ENCODE measurements around the gene ATAT1. TPM values are rescaled to one million over a fixed set of nuclear protein-coding genes. Genes with fewer than 3 reads are reported as not detected.

ATAT1 gene
- total RNA-seq, 1 experiment from 2014 or later, result 2.5 TPM

DNA sequence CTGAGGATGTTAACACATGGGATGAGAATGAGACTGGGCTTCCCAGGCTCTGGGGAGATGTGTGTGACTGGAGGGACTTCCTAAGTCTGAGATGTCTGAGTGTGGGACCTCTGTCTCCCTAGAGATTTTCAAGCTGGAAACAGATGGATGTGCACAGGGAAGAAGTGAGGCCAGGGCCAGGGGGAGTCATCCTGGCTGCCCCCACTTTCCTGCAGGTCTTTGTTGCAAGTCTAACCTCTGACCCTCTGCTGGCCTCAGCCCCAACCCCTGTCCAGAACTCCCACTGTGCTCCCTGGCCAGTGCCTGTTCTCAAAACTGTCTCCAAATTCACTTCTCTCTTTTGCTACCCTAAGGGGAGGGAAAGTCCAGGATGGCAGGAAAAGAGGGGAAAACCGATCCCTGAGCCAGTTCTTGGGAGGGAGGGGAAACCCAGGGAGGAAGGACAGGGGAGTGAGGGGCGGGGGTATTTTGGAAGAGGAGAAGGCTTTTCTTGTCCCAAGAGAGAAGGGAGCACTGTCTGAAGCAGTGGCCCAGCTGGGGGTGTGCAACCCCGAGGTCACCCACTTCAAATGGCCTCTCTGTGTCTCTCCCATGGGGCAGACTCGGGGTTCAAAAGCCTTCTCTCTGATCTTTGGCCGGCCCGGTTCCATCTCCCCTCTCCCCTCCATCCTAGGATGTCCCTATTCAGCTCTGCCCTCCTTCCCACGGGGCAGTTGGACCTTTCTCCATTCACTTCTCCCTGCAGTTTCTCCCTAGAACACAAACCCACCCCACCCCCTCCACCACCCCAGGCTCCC, 56.7 kb downstream of the ATAT1 start:
- peak; percentile 39 for DNase-seq (ENCODE audit: low read depth)

DNA sequence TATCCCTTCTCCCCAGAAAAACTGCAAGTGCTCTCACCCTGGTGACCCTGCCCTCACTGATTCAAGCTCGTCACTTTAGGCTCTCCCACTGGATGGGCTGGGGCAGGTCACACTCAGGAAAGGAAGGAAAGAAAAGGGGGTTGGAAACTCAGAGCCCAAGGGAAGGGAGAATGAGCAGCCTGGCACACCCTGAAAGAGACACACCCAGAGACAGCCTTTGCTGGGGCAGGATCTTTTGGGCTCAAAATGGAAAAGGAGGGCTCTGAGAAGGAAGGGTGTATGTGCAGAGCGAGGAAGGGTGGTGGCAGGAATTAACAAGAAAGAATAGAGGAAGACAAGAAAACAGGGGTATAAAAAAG, 57.3 kb downstream of the ATAT1 start:
- peak; percentile 22 for DNase-seq (ENCODE audit: low read depth)

DNA sequence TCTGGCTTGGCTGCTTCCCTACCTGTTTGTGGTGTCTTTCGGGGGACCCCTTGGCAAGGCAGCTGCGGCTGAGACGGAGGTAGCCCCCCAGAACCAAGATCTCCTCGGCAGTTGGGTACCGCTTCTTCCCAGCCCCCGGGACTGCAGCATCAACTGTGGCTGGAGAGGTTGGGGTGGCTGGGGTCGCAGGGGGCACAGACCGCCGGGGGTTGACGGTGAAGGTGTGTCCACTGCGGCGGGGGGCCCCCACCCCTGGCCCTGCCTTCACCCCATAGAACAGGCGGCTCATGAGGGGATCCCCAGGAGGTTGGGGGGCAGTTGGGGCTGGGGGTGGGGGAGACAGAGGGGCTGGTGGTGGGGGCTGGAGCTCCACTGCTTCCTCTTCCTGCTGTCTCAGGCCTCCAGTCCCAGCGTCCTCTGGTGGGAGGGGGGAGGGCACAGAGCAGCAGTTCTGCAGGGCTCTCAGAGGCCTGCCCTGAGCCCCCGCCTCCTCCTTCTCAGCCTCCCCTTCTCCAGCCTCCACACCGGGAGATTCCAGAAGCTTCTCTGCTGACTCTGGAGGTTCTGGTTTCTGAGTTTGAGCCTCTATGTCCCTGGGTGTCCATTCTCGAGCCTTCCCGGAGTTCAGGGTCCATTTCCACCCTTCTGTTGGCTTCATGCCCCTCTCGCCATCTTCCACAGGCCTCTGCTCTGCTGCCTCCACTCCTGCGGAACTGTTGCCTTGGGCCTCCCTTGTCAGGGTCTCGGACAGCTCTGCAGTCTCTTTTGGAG, 57.9 kb downstream of the ATAT1 start:
- DNase-seq (ENCODE audit: low read depth), result peak; percentile 71

DNA sequence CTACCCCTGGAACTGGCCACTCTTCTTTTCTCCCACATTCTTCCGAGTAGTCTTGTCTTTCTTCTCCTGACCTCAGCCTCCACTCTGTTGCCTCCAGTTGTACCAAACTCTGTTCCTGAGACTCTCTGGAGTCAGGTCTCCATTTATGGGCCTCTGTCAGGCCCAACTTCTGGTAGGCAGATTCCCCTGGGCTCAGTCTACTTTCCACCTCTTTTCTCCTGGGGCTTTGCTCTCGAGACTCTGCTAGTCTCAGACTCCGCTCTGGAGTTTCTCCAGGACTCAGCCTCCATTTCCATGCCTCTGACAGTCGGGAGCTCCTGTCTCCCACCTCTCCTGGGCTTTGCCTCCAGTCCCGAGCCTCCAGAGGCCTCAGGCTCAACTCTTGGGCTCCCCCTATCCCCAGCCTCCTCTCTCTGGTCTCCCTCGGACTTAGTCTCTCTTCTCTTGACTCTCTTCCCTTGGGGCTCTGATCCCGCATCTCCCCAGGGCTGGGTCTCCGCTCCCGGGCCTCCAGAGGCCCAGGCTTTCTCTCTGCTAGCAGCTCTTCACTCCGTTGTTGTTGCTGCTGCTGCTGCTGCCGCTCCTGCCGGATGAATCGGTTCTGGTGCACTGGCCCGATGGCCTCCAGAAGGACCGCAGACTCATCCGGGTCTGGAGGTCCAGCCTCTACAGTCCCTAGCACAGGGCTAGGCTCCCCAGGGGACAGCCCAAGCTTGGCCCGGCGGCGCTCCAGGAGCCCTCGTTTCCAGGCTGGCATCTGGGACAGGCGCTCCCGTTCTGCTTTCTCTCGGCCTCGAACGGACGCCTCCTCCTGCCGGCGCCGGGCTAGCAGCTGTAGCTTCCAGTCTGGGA, 58.7 kb downstream of the ATAT1 start:
- peak; percentile 56 for DNase-seq (ENCODE audit: low read depth)

DNA sequence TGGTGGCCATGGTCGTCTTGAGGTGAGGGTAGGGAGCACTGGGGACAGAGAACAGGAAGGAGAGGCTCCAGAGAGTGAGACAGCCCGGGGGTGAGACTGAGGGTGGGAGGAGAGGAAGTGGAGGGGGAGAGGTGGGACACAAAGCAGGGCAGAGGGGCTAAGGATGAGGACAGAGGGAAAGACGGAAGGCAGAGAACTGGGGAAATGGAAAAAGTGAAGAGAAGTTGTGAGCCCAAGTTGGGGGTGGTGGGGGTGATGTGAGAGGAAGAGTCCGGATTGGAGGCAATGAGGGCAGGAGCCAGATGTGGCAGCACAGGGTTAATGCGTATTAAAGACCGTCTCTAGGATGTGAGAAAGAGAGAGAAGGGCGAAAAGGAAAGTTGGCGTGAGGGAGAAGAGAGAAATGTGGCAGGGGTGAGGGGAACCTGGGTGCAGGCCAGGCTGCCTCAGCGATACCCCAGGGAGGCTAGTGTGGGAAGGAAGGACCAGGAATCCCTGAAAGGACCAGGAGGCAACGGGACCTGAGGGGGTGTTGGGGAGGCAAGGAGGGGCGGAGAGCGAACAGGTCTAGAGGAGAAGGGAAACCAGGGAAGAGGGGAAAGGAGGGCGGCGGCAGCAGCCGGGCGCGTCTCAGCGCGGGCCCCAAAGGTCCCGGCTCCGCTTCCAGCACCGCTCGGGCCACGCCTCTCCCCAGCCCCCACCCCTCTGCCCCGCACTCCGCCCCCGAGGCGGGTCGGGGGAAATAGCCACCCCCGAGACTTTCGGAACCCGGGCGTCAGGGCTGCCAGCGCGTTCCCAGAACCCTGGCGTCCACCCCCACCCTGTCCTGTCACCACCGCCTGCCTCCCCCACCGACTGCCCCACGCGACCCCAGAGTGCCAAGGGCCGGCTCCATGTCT, 59.6 kb downstream of the ATAT1 start, which contains the start of gene PPP1R18:
TSS of gene PPP1R18 (minus strand) at position 637 of the 899 bp plus-strand sequence. CDS start at position 10, 627 bp downstream.
- peak; percentile 83 for DNase-seq (ENCODE audit: low read depth)

DNA sequence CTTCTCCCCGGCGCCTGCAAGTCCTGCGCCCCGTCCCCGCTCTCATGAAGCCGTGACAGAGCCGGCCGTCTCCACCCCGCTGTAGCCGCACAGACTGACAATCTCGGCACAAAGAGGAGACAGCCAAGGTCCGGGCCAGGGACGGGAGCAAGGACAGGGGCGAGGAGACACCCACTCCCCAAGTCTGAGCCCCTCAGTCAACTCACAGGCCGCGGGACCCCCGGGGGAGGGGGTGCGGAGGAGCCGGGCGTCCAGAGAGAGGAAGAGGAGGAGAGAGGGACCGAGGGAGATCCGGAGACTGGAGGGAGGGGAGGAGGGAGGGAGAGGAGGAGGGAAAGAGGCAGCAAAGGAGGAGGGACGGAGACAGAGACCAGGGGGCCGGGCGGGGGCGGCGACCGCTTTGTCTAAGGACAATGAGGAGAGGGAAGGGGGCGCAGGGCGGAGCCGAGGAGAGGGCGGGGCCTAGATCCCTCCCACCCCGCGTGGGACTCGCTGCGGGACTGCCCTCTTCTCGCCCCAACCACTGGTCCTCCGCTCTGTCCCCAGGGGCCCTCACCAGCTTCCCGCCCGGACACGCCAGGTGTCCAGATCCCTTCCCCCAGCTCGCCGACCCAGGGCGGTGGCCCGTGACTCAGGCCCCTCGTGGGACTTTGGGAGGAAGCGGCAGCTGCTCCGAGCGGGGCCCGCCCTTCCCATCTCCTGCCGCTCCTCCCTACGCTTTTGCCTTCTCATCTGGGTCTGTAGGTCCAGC, 60.4 kb downstream of the ATAT1 start:
- peak; percentile 99 for DNase-seq (ENCODE audit: low read depth)

DNA sequence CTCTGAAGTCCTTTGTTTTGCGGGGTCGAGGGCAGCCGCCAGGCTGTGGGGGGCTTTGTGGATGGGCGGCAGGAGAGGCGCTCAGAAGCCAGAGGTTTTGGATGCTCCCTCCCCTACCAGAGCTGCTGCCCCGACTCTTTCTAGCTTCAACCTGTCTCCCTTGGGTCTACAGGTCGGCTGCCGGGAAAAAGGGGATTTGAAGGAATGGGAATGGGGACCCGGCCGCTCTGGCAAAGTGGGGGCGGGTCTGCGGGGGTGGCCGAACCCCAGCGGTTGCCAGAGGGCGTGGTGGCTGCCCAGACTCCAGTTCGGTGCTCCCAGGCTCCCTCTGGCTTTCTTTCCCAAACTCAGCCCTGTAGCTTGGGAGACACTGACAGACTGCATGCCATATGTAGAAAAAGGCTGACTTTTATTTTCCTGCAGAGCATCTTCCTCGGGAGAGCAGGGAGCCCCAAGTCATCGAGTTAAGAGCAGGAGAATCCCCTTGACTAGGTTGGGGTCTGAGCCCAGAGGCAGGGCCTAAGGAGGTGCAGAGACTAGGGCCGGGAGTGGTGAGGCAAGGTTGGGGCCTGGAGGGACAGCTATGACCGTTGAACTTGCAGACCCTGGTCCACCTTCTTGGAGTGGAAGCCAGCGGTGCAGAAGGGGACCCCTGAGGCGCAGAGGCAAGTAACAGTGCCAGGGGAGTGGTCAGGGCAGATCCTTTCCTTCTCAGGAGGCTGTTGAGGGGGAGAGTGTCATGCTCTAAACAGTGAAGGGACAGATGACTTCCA, 61.2 kb downstream of the ATAT1 start:
- peak; percentile 70 for DNase-seq (ENCODE audit: low read depth)

DNA sequence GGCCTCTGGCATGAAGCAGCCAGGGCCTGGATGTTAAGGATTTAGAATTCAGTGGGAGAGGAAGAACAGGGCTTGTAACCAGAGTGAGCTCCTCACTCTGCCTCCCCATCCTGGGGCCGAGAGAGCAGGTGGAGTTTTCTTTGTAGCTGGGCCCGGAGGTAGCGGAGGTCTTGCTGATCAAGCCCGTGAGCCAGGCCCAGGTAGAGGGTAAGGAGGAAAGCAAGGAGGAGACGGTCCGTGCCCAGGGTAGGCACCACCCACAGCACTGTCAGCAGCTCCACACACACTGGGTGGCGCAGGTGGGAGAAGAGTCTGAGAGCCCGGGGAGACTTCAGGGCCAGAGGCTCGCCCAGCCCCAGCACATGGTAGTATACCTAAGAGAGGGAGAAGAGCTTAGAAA, 61.9 kb downstream of the ATAT1 start:
- no peak for DNase-seq (ENCODE audit: low read depth)

DNA sequence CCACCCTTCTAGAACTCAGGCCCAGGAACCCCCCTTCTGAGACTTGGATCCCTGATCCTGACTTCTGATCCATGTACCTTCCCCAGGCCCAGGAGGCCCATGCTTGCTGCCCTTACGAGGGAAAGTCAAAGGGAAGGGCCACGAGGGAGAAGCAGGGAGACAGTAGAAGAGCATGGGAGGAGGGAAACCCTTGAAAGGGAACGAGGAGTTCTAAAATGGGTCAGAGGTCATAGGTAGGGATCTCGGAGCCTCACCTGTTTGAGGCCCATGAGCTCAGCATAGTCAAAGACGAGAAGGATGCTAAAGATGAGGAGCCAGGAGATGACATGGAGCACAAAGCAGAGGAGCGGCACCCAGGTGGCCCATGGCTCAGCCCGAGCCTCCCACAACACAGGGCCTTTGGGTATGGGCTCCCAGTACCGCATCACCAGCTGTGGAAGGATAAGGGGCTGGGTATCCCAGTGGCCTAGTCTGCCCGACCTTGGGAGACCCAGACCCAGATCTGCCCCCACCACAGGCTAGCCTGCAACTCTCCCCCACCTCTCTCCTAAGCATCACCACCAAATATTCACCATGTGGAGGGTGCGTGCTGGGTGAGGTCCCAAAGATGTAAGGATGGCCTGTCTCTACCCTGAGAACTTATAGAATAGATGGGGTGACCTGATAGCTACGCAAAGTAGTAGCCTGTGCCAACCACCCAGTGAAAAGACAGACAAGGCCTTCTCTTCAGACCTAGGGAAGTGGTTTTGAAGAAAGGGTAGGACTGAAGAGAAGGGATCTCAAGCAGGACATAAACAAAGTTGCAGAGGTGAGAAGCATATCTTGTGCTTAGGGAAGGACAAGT, 62.6 kb downstream of the ATAT1 start:
- no peak for DNase-seq (ENCODE audit: low read depth)

DNA sequence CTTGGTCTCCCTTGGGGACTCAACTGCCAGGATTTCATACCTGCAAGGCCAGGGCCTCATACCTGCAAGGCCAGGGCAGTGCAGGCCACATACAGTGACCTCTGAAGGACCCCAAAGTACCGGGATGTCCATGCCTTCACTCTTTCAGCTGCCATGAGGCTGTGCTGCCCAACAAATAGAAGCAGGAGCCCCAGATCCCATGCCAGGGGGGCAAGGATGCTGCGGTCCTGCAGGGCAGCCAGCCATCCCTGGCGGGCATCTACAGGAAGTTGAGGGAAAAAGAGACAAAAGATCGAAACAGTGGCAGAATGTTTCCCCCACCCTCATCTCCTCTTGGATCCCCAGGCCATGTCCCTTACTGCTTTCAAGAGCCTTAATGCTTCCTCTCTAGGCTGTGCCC, 63.3 kb downstream of the ATAT1 start:
- DNase-seq (ENCODE audit: low read depth), result no peak

DNA sequence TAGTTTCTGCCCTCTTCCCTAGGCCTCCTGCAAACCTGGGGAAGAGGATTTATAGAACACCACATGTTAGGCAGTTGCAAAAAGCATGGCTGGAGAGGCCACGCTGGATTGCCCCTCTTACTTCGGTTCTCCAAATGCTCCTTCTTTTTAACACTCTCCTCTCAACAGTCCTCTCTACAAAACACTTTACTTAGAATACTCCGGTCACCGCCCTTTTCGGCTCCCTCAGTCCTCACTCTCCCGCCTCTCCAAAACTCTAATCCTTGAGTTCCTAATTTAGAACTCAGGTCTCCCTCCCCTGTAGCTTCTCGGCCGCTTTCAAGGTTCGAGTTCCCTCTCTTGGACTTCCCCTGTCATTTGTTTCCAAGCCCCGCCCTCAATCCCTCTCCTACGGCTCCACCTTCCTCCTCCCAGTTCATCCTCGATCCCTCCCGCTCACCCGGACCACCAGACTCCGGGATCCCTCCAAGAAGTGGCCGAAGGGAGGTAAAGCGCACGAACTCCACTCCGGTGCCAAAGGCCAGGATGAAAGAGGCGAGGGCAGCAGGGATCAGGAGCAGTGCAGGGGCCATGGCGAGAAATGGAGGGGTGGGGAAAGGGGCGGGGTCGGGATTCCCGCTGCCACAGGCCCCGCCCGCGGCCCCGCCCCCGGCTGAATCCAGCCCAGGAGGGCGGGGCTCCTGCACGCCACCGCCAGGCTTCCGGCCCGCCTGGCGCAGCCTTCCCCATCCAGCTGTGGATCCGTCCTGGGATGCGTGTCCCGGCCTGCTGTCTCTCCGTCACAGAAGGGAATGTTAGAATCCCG, 63.9 kb downstream of the ATAT1 start, which contains the start of gene NRM:
TSS of gene NRM (minus strand) at position 582 of the 805 bp plus-strand sequence. CDS start at position 572, 10 bp downstream.
- peak; percentile 94 for DNase-seq (ENCODE audit: low read depth)

DNA sequence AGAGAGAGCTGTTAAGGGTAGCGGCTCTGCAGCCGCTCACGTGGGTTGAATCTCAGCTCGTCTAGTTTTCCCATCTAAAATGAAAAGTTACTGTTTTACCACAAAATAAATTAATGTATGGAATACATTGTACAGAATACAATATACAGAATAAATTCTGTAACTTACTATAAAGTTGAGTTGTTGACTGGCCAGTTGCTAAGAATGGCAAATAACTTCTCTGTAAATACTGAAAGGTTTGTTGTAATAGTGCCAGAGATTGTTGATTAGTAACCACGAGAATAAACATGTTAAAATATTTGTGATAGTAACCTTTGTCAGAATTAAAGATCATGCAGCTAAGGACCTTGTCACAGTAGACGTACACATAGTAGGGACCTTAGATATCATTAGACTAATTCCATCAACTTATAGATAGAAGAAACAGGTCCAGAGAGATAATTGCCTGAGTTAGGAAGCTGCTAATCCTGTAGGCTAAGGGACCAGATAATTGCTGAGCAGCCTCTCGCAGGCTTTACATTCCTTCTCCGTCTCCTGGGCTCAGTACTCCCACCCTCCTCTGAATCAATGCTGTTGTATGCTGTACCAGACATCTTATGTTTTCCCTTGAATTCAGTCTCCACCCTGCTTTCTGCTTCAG, 64.7 kb downstream of the ATAT1 start:
- no peak for DNase-seq (ENCODE audit: low read depth)

Other genes starting within 250 kb of the ATAT1 start
- 109 and 110 TPM in 2 replicates for gene HLA-E, start 137.4 kb upstream of the ATAT1 start, total RNA-seq (2014; rRNA removed; shearing (Covaris generic))
- 36.8 and 57.4 TPM in 2 replicates for gene GNL1, start 70.4 kb upstream of the ATAT1 start, total RNA-seq (2014; rRNA removed; shearing (Covaris generic))
- gene PRR3, start 69.6 kb upstream of the ATAT1 start, total RNA-seq (2014; rRNA removed; shearing (Covaris generic)), result 13.4 and 18.3 TPM in 2 replicates
- 85.7 and 96.1 TPM in 2 replicates for gene ABCF1, start 55.4 kb upstream of the ATAT1 start, total RNA-seq (2014; rRNA removed; shearing (Covaris generic))
- 29.5 and 30.1 TPM in 2 replicates for gene PPP1R10, start 9.6 kb upstream of the ATAT1 start, total RNA-seq (2014; rRNA removed; shearing (Covaris generic))
- 93.5 and 102 TPM in 2 replicates for gene MRPS18B, start 9.0 kb upstream of the ATAT1 start, total RNA-seq (2014; rRNA removed; shearing (Covaris generic))
- 5.3 and 7.1 TPM in 2 replicates for gene C6orf136, start 20.3 kb downstream of the ATAT1 start, total RNA-seq (2014; rRNA removed; shearing (Covaris generic))
- 59.9 and 87.0 TPM in 2 replicates for gene DHX16, start 46.1 kb downstream of the ATAT1 start, total RNA-seq (2014; rRNA removed; shearing (Covaris generic))
- gene PPP1R18, start 59.8 kb downstream of the ATAT1 start, total RNA-seq (2014; rRNA removed; shearing (Covaris generic)), result 71.6 and 77.5 TPM in 2 replicates
- gene NRM, start 64.1 kb downstream of the ATAT1 start, total RNA-seq (2014; rRNA removed; shearing (Covaris generic)), result 7.5 and 7.8 TPM in 2 replicates
- gene MDC1, start 90.4 kb downstream of the ATAT1 start, total RNA-seq (2014; rRNA removed; shearing (Covaris generic)), result 12.6 and 21.9 TPM in 2 replicates
- 1,353 and 1,355 TPM in 2 replicates for gene TUBB, start 93.5 kb downstream of the ATAT1 start, total RNA-seq (2014; rRNA removed; shearing (Covaris generic))
- gene FLOT1, start 115.8 kb downstream of the ATAT1 start, total RNA-seq (2014; rRNA removed; shearing (Covaris generic)), result 370 and 430 TPM in 2 replicates
- 344 and 350 TPM in 2 replicates for gene IER3, start 117.7 kb downstream of the ATAT1 start, total RNA-seq (2014; rRNA removed; shearing (Covaris generic))